Endometrium (tissue), 2 donors: Measurements from ENCODE around the gene CCDC192.

Experiments
- FAIRE-seq: peaks from 2 replicates; lab custom pipeline; 2012; peaks lifted over from hg19 to GRCh38; lab: Jason Lieb, UNC
- donor health status: control.
- donor health status: control.

Gene CCDC192

GRCh38 chr5:127810707-127811490 lies 107.7 kb downstream of the CCDC192 start:
- no peak for FAIRE-seq

DNA sequence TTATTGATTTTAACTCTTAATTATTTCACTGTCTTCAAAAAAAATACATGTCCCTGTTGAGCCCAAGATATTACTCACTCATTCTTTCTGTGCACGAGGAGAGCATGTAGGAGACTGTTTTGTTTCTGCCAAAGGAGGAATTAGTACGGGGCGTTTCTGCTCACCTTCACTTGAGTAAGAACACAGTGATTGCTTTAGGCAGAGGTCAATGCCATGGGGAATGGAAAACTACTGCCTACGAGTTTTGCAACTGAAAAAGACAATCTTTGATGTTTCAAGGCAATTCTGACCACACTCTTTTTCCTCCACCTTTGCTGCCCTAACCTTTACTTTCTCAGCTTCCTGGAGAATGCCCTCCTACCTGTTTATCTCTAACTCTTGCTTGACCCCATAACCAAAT lies 109.4 kb downstream of the CCDC192 start:
- FAIRE-seq: no peak

GRCh38 chr5:127813633-127814587 lies 110.7 kb downstream of the CCDC192 start:
- FAIRE-seq: peak; percentile 58

- peak; percentile 95 for FAIRE-seq
Observed at GRCh38 chr5:127814588-127814973, 111.4 kb downstream of the CCDC192 start.

GRCh38 chr5:127820910-127821553 lies 117.8 kb downstream of the CCDC192 start:
- no peak for FAIRE-seq

GRCh38 chr5:127821896-127822295 lies 118.7 kb downstream of the CCDC192 start:
- no peak for FAIRE-seq

DNA sequence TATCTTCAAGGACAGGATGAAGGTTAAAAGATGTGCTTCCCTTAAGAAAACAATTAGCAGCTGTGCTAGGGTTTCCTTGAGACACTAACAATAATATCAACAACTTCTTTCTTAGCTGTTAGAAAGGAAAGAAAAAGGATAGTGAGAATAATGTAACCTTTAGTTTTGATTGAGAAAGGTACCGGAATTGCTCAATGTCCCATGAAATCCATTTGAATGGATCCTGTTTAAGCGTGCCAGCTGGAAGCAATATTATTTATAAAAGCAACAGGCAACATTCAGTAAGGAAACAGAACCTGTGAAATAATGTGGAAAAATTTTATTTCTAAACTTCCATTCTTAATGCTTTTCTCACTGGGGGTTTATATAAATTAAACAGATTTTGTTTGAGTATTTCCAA lies 120.9 kb downstream of the CCDC192 start:
- FAIRE-seq: no peak

- no peak for FAIRE-seq
Observed at GRCh38 chr5:127826011-127826410, 122.8 kb downstream of the CCDC192 start.

- FAIRE-seq: peak; percentile 94
Observed at GRCh38 chr5:127827451-127827850, 124.3 kb downstream of the CCDC192 start.

DNA sequence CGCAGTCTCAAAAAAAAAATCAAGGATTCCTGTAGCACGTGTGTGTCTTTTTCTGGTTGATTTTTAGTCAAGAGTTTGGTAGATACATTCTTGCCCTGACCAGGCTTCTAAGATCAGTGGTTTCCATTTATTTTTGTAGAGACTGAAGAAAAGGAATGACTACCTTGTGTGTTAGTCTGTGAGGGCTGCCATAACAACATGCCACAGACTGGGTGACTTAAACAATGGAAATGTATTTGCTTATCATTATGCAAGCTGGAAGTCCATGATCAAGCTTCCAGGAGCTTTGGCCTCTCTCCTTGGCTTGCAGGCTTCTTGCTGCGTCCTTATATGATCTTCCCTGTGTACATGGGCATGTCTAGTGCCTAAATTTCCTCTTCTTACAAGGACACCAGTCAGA lies 127.0 kb downstream of the CCDC192 start:
- no peak for FAIRE-seq

DNA sequence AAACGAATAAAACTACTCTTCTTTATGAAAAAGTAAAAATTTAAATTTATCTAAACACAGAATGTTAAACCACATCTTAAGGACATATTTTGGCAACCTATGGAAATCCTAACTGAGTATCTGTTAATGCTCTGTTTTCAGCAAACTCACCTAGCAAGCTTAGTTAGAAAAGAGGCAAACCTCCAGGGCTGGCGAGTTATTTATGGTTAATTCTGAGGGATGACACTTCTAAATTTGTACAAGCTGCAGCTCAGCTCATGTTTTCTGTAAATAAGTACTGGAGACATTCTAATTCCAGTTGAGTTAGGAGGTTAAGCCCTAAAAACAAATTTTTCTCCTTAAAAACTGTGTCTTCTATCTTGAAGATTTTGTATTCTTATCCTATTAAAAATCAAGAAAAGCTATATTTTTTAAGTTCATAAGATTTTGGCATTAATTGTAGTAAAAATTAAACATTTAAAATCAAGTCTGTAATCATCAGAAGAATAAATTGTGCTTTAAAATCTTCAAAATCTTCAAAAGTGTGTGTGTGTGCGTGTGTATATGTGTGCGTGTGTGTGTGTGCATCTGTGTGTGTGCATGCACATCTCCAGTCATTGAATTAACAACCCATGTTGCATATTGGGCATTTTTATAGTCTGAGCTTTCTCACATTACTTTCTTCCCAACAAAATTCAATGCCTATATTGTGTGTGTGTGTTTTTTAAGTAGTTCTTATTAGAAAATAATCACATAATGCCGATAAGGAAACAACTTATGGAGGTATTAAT lies 127.8 kb downstream of the CCDC192 start:
- peak; percentile 18 for FAIRE-seq

GRCh38 chr5:127832067-127832466 lies 128.9 kb downstream of the CCDC192 start:
- FAIRE-seq: no peak

GRCh38 chr5:127834094-127834531 lies 130.9 kb downstream of the CCDC192 start:
- no peak for FAIRE-seq

- FAIRE-seq: no peak
Observed at GRCh38 chr5:127834554-127834953, 131.4 kb downstream of the CCDC192 start.

DNA sequence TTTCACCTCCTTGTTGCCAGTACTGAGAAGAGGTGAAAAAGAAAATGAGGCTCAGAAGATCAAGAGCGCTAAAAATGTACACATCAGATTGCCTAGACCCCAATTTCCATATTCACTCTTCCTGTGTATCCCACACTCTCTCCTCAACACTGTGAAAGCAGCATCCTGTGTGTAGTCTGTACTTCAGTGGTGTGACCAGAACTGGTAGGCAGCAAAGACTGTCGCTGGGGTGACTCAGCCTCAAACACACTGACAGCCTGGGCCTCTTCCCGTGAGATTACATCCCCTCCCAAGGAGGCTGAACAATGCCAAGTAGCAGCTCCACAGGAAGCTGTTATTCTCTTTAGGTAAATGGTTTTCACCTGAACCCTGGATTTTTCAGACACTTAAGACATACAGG lies 135.5 kb downstream of the CCDC192 start:
- no peak for FAIRE-seq

GRCh38 chr5:127839072-127839471 lies 135.9 kb downstream of the CCDC192 start:
- FAIRE-seq: no peak

DNA sequence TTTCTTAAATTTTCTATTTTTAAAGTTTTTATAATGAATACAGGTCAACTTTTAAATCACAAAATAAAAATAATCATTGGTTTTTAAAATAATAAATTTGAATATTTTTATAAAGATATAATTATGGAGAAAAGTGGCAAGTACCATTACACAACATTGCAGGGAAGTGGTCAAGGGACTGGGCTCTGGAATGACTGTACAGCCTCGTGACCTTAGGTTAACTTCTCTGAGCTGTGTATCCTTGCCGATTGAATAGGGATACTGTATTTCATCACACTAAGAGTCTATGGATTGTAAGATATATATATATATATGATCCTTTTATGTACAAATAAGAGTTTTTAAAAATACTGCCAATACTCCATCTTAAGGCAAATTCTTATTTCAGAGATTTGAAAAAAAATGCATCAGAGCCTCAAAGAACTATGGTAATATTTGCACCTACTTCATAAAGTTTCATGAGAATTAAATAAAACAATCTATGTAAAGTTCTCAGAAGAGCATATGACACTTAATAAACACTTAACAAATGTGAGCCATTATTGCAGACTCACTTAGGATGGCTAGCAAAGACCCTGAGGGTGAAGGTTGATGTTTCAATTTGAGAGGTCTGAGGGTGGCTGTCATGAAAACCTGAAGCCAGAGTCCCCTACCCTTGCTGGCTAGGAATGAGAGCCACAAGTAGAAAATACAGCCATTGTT lies 136.5 kb downstream of the CCDC192 start:
- FAIRE-seq: peak; percentile 78

GRCh38 chr5:127840198-127840524 lies 137.0 kb downstream of the CCDC192 start:
- FAIRE-seq: no peak

GRCh38 chr5:127840809-127841208 lies 137.6 kb downstream of the CCDC192 start:
- FAIRE-seq: no peak

GRCh38 chr5:127844581-127845021 lies 141.4 kb downstream of the CCDC192 start:
- no peak for FAIRE-seq

DNA sequence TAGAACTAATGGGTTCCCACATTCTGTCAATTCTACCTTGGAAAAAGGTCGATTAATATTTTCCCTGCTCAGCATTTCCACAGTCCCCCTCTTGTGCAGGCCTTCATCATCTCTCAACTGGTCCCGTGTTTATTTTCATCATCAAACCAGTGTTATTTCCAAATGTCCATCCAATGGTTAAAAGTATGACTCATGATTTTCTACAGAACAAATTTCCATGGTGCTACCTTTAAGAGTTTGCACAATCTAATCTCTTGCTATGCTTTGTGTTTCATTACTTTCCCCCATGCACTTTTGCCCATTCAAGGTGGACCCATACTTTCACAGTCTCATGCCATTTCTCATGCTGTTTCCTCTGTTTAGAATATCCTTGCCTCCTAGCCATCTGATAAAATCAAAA lies 143.7 kb downstream of the CCDC192 start:
- FAIRE-seq: no peak
